Measurements from ENCODE around the gene GTF2B. TPM values are rescaled to one million over a fixed set of nuclear protein-coding genes. Genes with fewer than 3 reads are reported as not detected.
"Not testable (repeated sequence)": the region's sequence is repeated elsewhere in the genome, so short reads cannot be mapped to it uniquely, and the experiment has no call there.

Gene GTF2B
- polyA plus RNA-seq, 3 donors, result 39.8 to 52.7 (median 43.2) TPM

DNA sequence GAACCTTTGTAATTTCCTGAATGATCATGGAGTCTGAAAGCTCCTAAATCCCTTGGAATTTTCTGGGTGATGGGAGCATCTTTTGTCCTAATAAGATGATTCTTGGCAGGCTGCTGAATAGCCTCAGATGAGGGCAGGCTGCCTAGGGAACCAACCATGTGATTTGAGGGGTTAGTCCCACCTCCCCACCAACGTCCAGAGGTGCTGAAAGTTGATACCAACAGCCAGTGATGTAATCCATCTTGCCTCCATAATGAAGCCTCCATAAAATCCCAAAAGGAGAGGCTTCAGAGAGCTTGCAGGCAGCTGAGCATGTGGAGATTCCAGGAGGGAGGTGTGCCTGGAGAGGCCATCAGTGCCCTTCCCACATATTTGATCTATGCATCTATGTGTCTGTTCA, 43.7 kb downstream of the GTF2B start:
- DNase-seq (ENCODE audit: extremely low read depth in 1 of 11, low read depth in 9 of 11, low spot score in 4 of 11), result no peak

DNA sequence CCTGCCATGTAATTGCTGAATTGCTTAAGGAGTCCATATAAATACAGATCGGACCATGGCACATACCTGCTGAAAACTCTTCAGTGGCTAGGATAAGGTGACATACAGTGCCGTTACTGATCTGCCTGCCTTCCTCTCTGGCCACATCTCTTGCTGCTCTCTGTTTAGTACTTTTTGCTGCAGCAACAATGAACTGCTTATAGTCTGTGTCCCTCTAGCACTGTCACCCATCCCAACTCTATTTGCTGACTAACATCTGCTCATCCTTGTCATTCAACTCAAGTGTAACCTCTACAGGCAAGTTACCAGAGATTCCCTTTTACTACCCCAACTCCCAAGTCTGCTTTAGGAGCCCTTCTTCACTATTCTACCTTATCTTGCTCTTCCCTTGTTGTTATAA, 65.6 kb downstream of the GTF2B start:
- DNase-seq (ENCODE audit: extremely low read depth in 1 of 11, low read depth in 9 of 11, low spot score in 4 of 11), result no peak

DNA sequence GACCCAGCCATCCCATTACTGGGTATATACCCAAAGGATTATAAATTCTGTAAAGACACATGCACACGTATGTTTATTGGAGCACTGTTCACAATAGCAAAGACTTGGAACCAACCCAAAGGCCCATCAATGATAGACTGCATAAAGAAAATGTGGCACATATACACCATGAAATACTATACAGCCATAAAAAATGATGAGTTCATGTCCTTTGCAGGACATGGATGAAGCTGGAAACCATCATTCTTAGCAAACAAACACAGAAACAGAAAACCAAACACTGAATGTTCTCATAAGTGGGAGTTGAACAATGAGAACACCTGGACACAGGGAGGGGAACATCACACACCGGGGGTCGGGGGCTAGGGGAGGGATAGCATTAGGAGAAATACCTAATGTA, 71.7 kb downstream of the GTF2B start:
- not testable (repeated sequence) for DNase-seq (ENCODE audit: extremely low read depth in 1 of 11, low read depth in 9 of 11, low spot score in 4 of 11)

DNA sequence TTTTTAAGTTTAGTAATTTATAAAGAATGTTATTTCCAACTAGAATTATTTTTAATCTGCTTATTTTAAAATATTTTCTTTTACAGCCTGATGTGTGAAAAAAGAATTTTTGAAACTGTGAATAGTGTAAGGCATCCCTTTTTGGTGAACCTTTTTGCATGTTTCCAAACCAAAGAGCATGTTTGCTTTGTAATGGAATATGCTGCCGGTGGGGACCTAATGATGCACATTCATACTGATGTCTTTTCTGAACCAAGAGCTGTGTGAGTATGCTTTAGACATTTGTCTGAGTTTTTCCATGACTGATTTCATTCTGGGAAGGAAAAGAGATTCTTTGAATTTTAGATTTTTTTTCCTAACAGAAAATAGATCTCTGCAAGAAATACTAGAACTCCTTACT, 77.9 kb downstream of the GTF2B start:
- DNase-seq (ENCODE audit: extremely low read depth in 1 of 11, low read depth in 9 of 11, low spot score in 4 of 11), result peak in 1 of 11 donors; percentile 9

DNA sequence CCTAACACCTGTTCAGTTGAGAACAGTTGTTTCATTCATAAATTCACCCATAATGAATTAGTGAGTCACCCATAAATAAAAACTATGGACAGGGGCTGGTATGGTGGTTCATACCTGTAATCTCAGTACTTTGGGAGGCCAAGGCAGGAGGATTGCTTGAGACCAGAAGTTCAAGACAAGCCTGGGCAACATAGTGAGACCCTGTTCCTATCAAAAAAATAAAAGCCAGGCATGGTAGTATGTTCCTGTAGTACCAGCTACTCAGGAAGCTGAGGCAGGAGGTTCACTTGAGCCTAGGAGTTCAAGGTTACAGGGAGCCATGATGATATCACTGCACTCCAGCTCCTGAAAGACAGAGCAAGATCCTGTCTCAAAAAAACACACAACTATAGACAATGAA, 79.0 kb downstream of the GTF2B start:
- no peak for DNase-seq (ENCODE audit: extremely low read depth in 1 of 11, low read depth in 9 of 11, low spot score in 4 of 11)

DNA sequence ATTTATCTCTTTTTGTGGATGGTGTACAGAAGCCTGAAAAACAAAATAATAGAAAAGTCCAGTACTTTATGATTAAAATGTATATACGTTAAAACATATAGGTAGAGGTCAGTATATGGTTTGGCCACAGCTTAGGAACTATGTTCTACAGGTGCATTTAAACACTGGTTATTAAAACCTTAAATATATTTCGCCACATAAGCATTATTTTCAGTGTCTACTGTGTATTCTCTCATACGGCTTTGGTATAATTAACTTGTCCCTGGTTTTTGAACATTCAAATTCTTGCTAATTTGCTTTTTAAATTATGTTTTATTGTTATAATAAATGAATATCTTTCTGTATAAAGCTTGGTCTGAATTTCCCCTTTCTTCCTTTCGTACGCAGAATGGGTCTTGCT, 87.9 kb downstream of the GTF2B start:
- no peak for DNase-seq (ENCODE audit: extremely low read depth in 1 of 11, low read depth in 9 of 11, low spot score in 4 of 11)

DNA sequence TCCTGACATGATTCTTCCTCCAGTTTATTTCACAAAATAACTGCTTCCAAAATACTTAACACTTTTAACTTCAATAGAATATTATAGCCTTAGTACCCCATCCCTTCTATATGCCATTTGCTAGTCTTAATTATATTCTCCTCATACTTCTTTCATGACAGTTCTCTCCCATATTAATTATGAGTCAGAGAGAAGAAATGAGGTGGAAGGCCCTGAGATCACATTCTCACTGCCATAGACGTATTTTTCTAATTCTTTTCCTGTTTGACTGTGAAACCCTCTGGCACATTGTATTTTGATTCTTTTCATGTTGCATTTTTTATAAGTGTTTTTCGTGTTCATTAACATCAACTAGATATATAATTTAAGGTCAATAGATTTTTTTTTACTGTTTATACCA, 88.4 kb downstream of the GTF2B start:
- DNase-seq (ENCODE audit: extremely low read depth in 1 of 11, low read depth in 9 of 11, low spot score in 4 of 11), result no peak

Other genes with a start within 250 kb of the GTF2B start
- 10 to 100 TPM; 57.7 to 78.7 (median 72.3) TPM for gene PKN2, start 207.3 kb downstream of the GTF2B start, polyA plus RNA-seq (ENCODE audit: insufficient read length in 3 of 3)
- gene KYAT3, start 101.1 kb upstream of the GTF2B start, polyA plus RNA-seq (ENCODE audit: insufficient read length in 3 of 3), result 10 to 100 TPM; 38.8 to 56.9 (median 48.5) TPM
- gene RBMXL1, start 101.1 kb upstream of the GTF2B start, polyA plus RNA-seq (ENCODE audit: insufficient read length in 3 of 3), result 10 to 100 TPM; 18.3 to 23.1 (median 18.5) TPM
- 10 to 100 TPM; 11.4 to 19.2 (median 15.9) TPM for gene GBP3, start 131.3 kb upstream of the GTF2B start, polyA plus RNA-seq (ENCODE audit: insufficient read length in 3 of 3)
- 10 to 100 TPM in 2 of 3 donors, 1 to 10 TPM in 1; 7.7 to 18.5 (median 14.8) TPM for gene GBP1, start 173.6 kb upstream of the GTF2B start, polyA plus RNA-seq (ENCODE audit: insufficient read length in 3 of 3)
- gene GBP2, start 234.5 kb upstream of the GTF2B start, polyA plus RNA-seq (ENCODE audit: insufficient read length in 3 of 3), result 1 to 10 TPM; 1.8 to 2.8 (median 2.0) TPM